Skeletal muscle satellite cell (primary cell): ENCODE results near the gene IL1RL2.
A peak's percentile ranks its signal among the peaks of the same experiment; 100 is the strongest.

Experiments
- H3K27me3 ChIP-seq: 2 replicates; pipeline ENCODE4 v1.7.0; 2013; ENCODE audit warnings: low read length; ENCODE audit not compliant: control insufficient read depth, insufficient read depth
- H3K36me3 ChIP-seq: 2 replicates; pipeline ENCODE4 v1.7.0; 2013; ENCODE audit warnings: mild to moderate bottlenecking, control low read depth, low read length; ENCODE audit not compliant: insufficient read depth
- H3K4me1 ChIP-seq: 2 replicates; pipeline ENCODE4 v1.7.0; 2013; ENCODE audit warnings: low read length; ENCODE audit not compliant: control insufficient read depth, insufficient read depth
- H3K4me2 ChIP-seq: 2 replicates; pipeline ENCODE4 v1.7.0; 2013; ENCODE audit warnings: mild to moderate bottlenecking, low read length
- H3K4me3 ChIP-seq: 2 replicates; pipeline ENCODE4 v1.7.0; 2013; ENCODE audit warnings: low read length
- H3K9ac ChIP-seq: 2 replicates; pipeline ENCODE4 v1.7.0; 2013; ENCODE audit warnings: mild to moderate bottlenecking, low read depth, low read length, moderate library complexity
- H3K9me3 ChIP-seq: replicated peaks from 2 replicates; pipeline ENCODE4 v1.7.0; 2013; ENCODE audit warnings: mild to moderate bottlenecking, control low read depth, low read length

The IL1RL2 gene

GRCh38 chr2:102245266-102246151, 58.7 kb downstream of the IL1RL2 start:
- Histone ChIP-seq H3K4me1 (peaks cover 4% of the 10 kb centered on the region), H3K4me2 (no peak overlapping the region), H3K4me3 (no peak overlapping the region), H3K27me3 (no peaks in the 10 kb centered on the region), H3K9ac (no peak overlapping the region), H3K9me3 (no peaks in the 10 kb centered on the region), H3K36me3 (no peaks in the 10 kb centered on the region)

DNA sequence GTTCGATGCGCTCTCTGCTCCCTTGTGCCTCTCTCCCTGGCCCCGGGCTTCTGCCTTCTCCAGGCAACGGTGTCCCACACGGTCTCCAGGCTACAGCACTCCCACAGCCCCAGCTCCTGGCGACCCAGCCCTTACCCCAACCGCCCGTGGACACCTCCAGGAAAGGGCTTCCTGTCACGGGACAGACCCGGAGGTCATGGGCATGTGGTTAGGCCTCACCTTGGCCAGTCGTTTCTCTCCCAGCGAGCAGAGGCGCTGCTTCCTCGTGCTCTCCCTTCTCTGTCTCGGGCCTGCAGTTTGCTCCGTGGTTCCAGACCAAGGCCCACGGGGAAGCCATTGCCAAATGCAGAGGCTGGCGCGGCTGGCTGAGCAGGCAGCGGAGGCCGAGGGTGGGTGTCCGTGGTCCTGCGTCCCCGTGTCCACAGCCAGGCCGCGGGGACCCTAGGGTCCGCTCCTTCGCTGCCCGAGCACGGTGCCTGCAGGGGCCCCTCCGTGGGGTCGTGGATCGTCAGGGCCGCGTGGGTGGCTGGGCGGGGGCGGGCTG, 63.5 kb downstream of the IL1RL2 start:
- Histone ChIP-seq H3K27me3 (no peaks in the 10 kb centered on the region), H3K4me2 (no peak overlapping the region), H3K9ac (no peak overlapping the region), H3K9me3 (no peaks in the 10 kb centered on the region), H3K36me3 (no peaks in the 10 kb centered on the region), H3K4me1 (peaks cover 16% of the 10 kb centered on the region), H3K4me3 (no peak overlapping the region)

- no peaks in the 10 kb centered on the region for H3K36me3 ChIP-seq
- H3K4me3 ChIP-seq, result peak overlapping the region; percentile 70
- H3K9ac ChIP-seq, result peak overlapping the region; percentile 72
- H3K4me1 ChIP-seq, result peaks cover 16% of the 10 kb centered on the region
- H3K27me3 ChIP-seq, result no peaks in the 10 kb centered on the region
- H3K4me2 ChIP-seq, result peak overlapping the region; percentile 96
- no peaks in the 10 kb centered on the region for H3K9me3 ChIP-seq
Measured at GRCh38 chr2:102251042-102251848, 64.4 kb downstream of the IL1RL2 start.

- Histone ChIP-seq H3K4me2 (no peak overlapping the region), H3K36me3 (no peaks in the 10 kb centered on the region), H3K9me3 (no peaks in the 10 kb centered on the region), H3K4me1 (peaks cover 16% of the 10 kb centered on the region), H3K27me3 (no peaks in the 10 kb centered on the region), H3K4me3 (no peak overlapping the region), H3K9ac (no peak overlapping the region)
Measured at GRCh38 chr2:102251849-102252203, 65.0 kb downstream of the IL1RL2 start.

- H3K9me3 ChIP-seq, result no peaks in the 10 kb centered on the region
- no peak overlapping the region for H3K9ac ChIP-seq
- no peak overlapping the region for H3K4me3 ChIP-seq
- H3K36me3 ChIP-seq, result no peaks in the 10 kb centered on the region
- H3K27me3 ChIP-seq, result no peaks in the 10 kb centered on the region
- peaks cover 16% of the 10 kb centered on the region for H3K4me1 ChIP-seq
- no peak overlapping the region for H3K4me2 ChIP-seq
Measured at GRCh38 chr2:102252236-102252635, 65.4 kb downstream of the IL1RL2 start.

DNA sequence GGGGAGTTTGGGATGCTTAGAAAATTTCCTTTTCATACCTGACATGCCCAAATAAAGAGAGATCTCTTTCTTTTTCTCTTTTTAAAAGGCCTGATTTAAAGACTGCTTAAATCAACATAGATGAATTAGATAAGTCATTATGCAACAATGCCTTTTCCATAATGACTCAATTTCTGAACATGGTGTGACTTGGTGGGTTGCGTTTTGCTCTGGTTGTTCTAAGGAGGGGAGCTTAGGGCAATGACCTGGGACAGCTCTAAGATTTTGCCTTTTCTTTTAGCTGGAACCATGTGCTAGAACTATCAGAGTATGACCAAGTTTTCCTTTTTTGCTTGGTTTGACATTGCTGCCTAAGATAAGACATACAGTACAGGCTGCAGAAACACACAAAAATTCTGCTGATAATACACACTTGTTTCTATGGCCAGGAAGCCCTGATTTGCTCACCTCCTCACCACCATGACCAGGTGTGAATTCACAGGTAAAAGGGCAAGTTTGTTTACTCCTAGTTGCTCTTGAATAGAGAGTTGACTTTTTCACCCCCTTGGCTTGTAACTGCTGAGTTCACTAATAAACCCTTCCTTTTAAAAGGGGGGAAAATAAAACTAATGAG, 66.4 kb downstream of the IL1RL2 start:
- Histone ChIP-seq H3K9ac (no peak overlapping the region), H3K36me3 (no peaks in the 10 kb centered on the region), H3K4me3 (no peak overlapping the region)

DNA sequence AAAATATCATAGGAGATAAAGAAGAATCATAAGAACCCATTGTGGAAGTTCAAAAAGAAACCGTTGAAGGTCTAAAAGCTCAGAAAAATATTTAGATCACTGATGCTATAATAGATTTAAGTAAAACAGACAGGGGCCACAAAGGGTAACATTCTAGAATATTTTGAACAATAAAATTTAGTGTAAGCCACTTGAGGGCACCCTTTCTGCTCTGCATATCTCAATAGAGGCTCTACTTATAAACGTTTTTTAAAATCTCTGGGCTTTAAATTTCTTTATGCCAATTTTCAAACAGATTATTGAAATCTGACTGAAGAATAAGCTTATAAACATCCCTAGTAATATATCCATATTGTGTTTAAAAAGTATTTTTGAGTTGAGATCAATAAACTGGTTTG, 66.9 kb downstream of the IL1RL2 start:
- H3K4me3 ChIP-seq, result no peak overlapping the region
- H3K4me1 ChIP-seq, result peaks cover 23% of the 10 kb centered on the region
- H3K4me2 ChIP-seq, result no peak overlapping the region
- no peaks in the 10 kb centered on the region for H3K27me3 ChIP-seq
- no peak overlapping the region for H3K9ac ChIP-seq
- H3K9me3 ChIP-seq, result no peaks in the 10 kb centered on the region
- no peaks in the 10 kb centered on the region for H3K36me3 ChIP-seq

More for the DNA sequence above, 66.4 kb downstream of the IL1RL2 start:
- no peaks in the 10 kb centered on the region for H3K9me3 ChIP-seq
- no peaks in the 10 kb centered on the region for H3K27me3 ChIP-seq
- H3K4me2 ChIP-seq, result no peak overlapping the region
- peaks cover 20% of the 10 kb centered on the region for H3K4me1 ChIP-seq

DNA sequence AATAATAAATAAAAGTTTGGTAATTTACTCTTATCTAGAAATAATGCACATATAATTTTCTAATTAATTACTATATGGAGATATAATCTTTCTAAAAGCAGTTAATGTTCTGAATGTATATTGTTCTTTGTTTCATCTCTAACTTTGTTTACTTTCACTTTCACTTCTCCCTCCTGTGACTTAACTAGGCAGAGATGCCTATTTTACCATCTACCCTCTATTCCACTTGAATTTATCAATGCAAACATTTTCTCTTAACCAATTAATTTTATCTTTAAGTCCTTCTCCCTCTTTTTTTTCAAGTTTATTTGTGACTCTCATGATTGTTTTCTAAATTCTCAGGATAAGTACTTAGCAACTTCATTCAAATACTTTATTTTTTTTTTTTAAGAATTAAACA, 69.5 kb downstream of the IL1RL2 start:
- peaks cover 24% of the 10 kb centered on the region for H3K4me1 ChIP-seq
- no peak overlapping the region for H3K4me3 ChIP-seq
- H3K36me3 ChIP-seq, result no peaks in the 10 kb centered on the region
- H3K4me2 ChIP-seq, result peak overlapping the region; percentile 54
- peaks cover 1% of the 10 kb centered on the region for H3K27me3 ChIP-seq
- H3K9ac ChIP-seq, result no peak overlapping the region
- no peaks in the 10 kb centered on the region for H3K9me3 ChIP-seq

- no peaks in the 10 kb centered on the region for H3K9me3 ChIP-seq
- no peak overlapping the region for H3K9ac ChIP-seq
- no peak overlapping the region for H3K4me3 ChIP-seq
- H3K36me3 ChIP-seq, result no peaks in the 10 kb centered on the region
- peak overlapping the region; percentile 54 for H3K4me2 ChIP-seq
- peaks cover 8% of the 10 kb centered on the region for H3K27me3 ChIP-seq
- H3K4me1 ChIP-seq, result peaks cover 20% of the 10 kb centered on the region
Measured at GRCh38 chr2:102256874-102257462, 70.1 kb downstream of the IL1RL2 start.

DNA sequence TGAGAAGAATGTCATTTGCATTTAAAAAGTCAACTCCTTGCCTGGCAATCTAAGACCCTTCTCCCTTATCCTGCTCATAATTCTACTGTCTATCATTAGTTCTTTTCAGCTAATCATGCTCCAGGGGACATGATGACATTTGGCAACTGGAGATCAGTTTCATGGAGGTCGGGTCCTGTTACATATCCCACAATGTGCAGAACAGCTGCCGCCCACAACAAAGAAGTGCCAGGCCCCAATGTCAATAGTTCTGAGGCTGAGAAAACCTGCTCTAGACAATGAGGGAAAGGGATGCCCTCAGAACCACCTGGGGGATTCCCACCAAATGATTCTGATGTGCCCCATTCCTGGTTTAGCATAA, 71.2 kb downstream of the IL1RL2 start:
- peaks cover 18% of the 10 kb centered on the region for H3K27me3 ChIP-seq
- H3K4me2 ChIP-seq, result no peak overlapping the region
- H3K4me1 ChIP-seq, result peaks cover 16% of the 10 kb centered on the region
- H3K4me3 ChIP-seq, result no peak overlapping the region
- H3K9me3 ChIP-seq, result no peaks in the 10 kb centered on the region
- no peak overlapping the region for H3K9ac ChIP-seq
- no peaks in the 10 kb centered on the region for H3K36me3 ChIP-seq
